ENCODE data around the gene KIAA1191.
A peak's percentile ranks its signal among the peaks of the same experiment; 100 is the strongest.

The KIAA1191 gene

DNA sequence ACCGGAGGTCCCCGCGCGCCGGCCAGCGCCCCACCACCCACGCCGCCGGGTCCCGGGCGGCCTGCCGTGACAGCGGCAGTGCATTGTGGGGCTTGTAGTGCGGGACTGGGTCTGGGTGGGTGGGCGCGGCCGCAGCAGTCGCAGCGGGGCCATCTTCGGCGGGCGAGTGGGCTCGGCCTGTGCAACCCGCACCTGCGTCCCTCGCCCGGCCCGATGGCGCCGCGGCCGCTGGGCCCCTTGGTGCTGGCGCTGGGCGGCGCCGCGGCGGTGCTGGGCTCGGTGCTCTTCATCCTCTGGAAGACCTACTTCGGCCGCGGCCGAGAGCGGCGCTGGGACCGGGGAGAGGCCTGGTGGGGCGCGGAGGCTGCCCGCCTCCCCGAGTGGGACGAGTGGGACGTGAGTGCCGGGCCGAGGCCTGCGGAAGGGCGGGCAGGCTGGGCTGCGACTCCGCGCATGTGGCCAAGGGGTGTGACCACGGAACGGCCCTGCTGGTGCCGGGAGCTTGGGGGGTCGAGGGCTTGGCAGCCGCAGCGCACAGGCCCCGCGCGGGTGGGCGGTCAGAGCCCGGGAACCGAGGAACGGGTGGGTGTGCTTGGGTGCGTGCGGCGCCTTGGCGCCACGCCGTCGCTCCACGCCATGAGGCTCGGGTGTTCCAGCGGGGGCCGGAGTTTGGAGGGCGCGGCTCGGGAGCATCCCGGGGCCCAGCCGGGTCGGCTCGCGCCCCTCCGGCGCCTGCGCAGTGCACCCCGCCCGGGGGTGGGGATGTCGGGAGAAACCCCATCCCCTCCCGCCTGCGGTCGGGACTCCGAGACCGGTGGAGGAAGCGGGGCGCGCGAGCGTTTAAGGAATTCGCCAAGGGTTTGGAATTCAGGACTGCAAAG, 4.0 kb upstream of the KIAA1191 start, which contains the start of gene ARL10:
Gene ARL10, plus strand, starts transcription at position 137 of the 881 bp plus-strand sequence. Its CDS starts 77 bp downstream, at position 214.
- DNase-seq = no peak

- DNase-seq = no peak
These were observed 3.3 kb upstream of the KIAA1191 start for GRCh38 chr5:176364765-176365350.

GRCh38 chr5:176362233-176362490, 598 bp upstream of the KIAA1191 start:
- DNase-seq = peak in 1 of 2 experiments; percentile 15

- peak in 1 of 2 experiments; percentile 34 for DNase-seq
These were observed 599 bp downstream of the KIAA1191 start for GRCh38 chr5:176360894-176361436.

GRCh38 chr5:176359658-176360057, 1.9 kb downstream of the KIAA1191 start:
- no peak for DNase-seq

- DNase-seq = no peak
These were observed 5.4 kb downstream of the KIAA1191 start for GRCh38 chr5:176356179-176356566.

GRCh38 chr5:176355400-176356178, 6.0 kb downstream of the KIAA1191 start:
- DNase-seq = no peak

DNA sequence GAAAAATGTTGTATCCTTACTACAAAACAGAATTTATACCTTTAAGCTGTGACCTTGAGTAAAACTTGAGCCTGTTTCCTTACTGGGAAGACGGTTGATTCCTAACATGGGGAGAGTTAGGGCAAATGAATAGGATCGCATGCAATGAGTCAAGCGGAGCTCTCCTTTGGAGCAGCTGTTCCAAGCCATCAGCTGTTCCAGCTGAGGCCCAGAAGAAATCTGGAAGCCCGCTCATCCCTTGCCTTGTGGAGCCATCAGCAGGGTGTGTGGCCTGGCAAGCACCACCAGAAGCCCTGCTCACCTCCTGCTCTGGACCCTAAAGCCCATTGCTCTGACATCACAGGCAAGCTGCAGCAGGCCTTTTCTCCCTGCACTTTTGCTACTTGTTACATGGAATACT, 8.0 kb downstream of the KIAA1191 start:
- DNase-seq = no peak

- no peak for DNase-seq
These were observed 9.3 kb downstream of the KIAA1191 start for GRCh38 chr5:176352116-176352878.

- DNase-seq = no peak
These were observed 11.1 kb downstream of the KIAA1191 start for GRCh38 chr5:176350416-176350815.

DNA sequence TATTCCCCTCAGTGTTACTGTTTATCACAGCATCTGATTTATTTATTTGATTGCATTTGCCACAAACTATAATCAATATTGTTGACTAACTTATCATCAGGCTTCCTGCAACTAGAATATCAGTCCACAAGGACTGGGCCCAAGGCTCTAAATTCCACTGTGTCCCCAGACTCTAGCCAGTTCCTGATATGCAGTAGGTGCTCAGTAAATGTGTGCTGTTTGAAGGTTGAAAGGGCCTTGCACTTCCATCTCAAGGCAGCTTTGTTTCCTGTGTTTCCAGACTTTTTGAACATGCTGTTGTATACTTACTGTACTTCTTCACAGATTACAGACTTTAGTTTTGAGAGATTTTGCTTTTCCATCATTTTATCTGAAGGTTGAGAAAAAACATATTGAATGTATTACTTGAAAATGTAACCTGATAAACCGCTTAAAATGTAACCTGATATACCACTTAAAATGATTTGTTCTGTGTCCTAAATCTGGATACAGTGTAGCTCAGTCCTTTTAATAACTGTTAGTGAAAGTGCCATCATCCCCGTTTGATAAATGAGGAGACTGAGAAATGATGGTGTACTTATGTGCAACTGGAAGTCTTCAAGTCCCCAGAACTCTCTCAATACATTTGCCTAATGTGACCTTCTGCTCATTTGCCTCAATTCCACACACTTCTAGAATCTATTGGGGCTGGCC, 18.7 kb downstream of the KIAA1191 start:
- DNase-seq = no peak

DNA sequence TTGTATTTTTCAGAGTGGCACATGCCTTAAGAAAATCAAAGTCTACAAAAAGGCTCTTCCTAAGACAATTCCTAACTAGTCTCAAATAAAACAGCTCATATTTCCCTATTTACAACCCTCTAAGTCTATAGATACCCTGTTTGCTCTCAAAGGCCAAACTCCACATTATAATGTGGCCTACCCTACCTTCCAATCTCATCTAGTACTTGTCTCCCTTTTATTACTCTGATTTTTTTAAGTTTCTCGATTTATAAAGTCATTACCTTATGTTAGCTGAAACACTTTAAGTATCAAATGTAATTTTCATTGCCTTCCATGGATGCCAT, 19.4 kb downstream of the KIAA1191 start:
- no peak for DNase-seq

- DNase-seq = no peak
These were observed 20.0 kb downstream of the KIAA1191 start for GRCh38 chr5:176341325-176342157.

- no peak for DNase-seq
These were observed 22.3 kb downstream of the KIAA1191 start for GRCh38 chr5:176339304-176339703.

DNA sequence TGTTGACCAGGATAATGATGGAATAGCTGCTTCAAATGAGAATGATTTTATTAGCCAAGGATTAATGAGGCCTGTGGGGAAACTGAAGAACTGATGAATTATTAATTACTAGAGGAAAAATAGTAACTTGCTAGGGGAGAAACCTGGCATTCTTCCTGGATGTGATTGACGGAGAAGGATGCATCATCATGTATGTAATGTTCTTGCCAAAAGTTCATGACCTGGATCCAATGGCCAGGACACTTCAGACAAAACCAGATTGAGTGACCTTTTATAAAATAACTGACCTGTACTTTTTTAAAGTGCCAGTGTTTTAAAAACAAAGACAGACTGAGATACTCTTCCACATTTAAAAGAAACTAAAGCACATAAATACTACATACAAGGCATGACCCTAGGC, 23.7 kb downstream of the KIAA1191 start:
- no peak for DNase-seq

DNA sequence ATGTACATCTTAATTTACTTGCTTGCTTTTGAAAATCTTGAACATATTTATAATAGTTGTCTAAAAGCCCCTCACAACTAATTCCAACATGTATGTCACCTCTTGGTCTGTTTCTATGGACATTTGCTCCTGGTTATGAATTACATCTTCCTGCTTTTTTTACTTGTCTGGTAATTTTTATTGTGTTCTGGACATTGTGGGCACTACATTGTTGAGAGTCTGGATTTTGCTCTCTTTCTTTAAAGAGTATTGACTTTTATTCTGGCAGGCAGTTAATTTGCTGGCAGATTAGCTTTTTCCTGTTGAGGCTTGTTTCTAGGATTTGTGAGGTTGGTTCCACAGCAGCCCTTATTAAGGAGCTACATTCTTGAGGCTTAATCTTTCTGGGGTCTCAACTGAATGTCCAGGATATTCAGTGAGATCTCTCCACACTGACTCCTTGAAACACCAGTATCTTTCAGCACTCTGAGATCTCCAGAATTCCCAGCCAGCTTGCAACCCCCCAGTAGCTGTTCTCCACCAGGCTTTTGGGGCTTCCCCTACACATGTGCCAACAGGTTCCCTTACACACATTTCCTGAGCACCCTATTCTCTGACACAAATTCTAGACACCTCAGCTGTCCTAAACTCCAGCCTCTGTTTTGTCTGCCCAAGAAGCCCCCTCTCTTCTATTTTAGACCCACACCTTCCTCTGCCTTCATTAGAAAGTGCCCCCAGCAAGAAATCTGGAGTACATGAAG, 27.4 kb downstream of the KIAA1191 start:
- no peak for DNase-seq

DNA sequence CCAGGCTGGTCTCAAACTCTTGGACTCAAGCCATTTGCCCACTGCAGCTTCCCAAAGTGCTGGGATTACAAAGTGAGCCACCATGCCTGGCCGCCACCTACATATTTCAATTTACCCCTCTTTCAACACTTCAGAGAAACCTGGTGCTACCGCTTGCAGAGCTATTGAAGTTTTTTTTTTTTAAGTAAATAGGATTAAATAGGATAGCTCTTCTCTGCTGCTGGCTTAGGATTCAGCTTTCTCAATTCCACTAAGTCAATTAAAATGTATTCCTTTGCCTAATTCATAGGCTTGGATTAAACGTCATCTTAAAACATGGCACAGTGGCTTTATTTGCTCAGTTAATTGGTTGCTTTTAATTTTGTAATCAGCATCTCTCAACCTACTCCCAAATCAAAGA, 41.0 kb downstream of the KIAA1191 start:
- no peak for DNase-seq

GRCh38 chr5:176319827-176320554, 41.6 kb downstream of the KIAA1191 start:
- DNase-seq = peak in 1 of 2 experiments; percentile 1

DNA sequence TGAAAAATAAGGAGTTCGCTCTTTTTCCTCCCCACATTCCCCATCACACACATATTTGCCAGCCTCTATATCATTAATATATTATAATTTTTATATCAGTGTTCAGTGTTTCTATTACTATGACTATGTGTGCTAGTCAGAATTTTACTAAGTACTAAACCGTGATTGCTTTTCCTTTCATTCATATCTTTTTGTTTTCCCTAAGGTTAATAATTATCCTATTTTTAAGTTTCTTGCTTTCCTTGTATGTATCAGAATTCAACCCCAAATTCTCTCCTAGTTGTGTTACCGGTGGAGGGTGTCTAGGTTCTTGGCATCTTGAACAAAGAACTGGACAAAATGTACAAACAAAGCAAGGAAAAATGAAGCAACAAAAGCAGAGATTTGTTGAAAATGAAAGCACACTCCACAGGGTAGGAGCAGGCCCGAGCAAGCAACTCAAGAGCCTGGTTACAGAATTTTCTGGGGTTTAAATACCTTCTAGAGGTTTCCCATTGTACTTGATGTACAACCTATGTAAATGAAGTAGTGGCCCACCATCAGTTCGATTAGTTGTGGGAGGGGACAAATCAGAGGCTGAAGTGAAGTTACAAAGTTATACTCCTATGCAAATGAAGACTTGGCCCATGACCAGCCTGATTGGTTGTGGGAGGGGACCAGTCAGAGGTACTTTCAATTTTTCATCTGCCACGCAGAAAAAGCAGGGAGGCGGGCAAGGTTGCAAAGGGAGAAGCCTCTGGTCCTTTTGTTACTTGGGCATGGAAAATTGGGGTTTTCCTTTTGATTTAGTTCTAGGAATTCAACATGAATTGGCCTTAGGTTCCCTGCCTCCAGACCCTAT, 43.8 kb downstream of the KIAA1191 start:
- no peak for DNase-seq

Data from NCI-H2081 (cell line).